Sigmoid colon (tissue), 7 donors: ENCODE measurements around the gene SCUBE1. TPM values are rescaled to one million over a fixed set of nuclear protein-coding genes. Genes with fewer than 3 reads are reported as not detected.

ENCODE experiments used
- DNase-seq: peaks from one replicate; pipeline ENCODE4 v3.0.0-alpha.2; 2019
- H3K27ac ChIP-seq, 4 donors: fragments of 200-600 bp; sonication (generic); one replicate each; pipeline ENCODE4 v1.5.1; 2016 to 2019; ENCODE audit warnings: mild to moderate bottlenecking in 1 of 4
- H3K27me3 ChIP-seq, 3 donors: fragments of 200-600 bp; sonication (generic); one replicate each; pipeline ENCODE4 v1.5.1; 2019; ENCODE audit warnings: mild to moderate bottlenecking in 1 of 3
- H3K36me3 ChIP-seq, 4 donors: fragments of 200-600 bp; sonication (generic); one replicate each; pipeline ENCODE4 v1.5.1; 2016 to 2019
- H3K4me1 ChIP-seq, 4 donors: fragments of 200-600 bp; sonication (generic); one replicate each; pipeline ENCODE4 v1.5.1; 2017 to 2019
- H3K4me3 ChIP-seq, 4 donors: fragments of 200-600 bp; sonication (generic); one replicate each; pipeline ENCODE4 v1.5.1; 2017 to 2019; ENCODE audit warnings: mild to moderate bottlenecking in 2 of 4, moderate library complexity in 1 of 4
- H3K9me3 ChIP-seq, 4 donors: fragments of 200-600 bp in 3 of 4; sonication (generic) in 3 of 4; one replicate each; pipeline versions ENCODE4 v1.5.1 to v1.6.1; 2013 to 2019
- CTCF ChIP-seq, 4 experiments: fragments of 450-650 bp in 3 of 4; fragments of 200-600 bp in 1 of 4; IDR thresholded peaks; one replicate each; pipeline ENCODE4 v1.5.1; 2016 to 2019; ENCODE audit warnings: antibody characterized with exemption in 4 of 4, mild to moderate bottlenecking in 3 of 4, moderate library complexity in 2 of 4
- EP300 ChIP-seq, 4 donors: sonication (generic); formaldehyde crosslinking; IDR thresholded peaks; one replicate each; pipeline ENCODE4 v1.6.1; 2017; ENCODE audit warnings: antibody characterized with exemption in 4 of 4
- POLR2A ChIP-seq, 2 donors: fragments of 450-650 bp; IDR thresholded peaks; one replicate each; pipeline ENCODE4 v1.6.1; 2016; ENCODE audit warnings: antibody characterized with exemption in 2 of 2, mild to moderate bottlenecking in 2 of 2, moderate library complexity in 2 of 2
- POLR2AphosphoS5 ChIP-seq, 4 donors: sonication (generic); formaldehyde crosslinking; IDR thresholded peaks; one replicate each; pipeline ENCODE4 v1.6.1; 2017; ENCODE audit warnings: antibody characterized with exemption in 4 of 4
- WGBS, 2 donors: extraction: QIAGEN DNeasy Blood & Tissue Kit; methylation state at CpG; one replicate each; pipeline ENCODE4 v1.1.7; 2013; 5-methylcytosine and 5-hydroxymethylcytosine counted together
- intact Hi-C: fragments of 100-400 bp; cut with DNase I; formaldehyde crosslinking; loops from one replicate; pipeline ENCODE4 v1.15.1; 2023
- polyA plus RNA-seq, 3 donors: library from polyadenylated mRNA; stranded (reverse); fragments of 200-250 nt; gene quantifications; one replicate each; pipeline ENCODE4 v1.2.3, GENCODE V29; 2013
- total RNA-seq, 4 donors: library from RNA; depleted of rRNA; stranded (reverse); fragments of >200 nt; gene quantifications; one replicate each; pipeline ENCODE4 v1.1.0, GENCODE V29; 2016
- donor health status: healthy with polysubstance abuse.
- donor health status: Bipolar disorder and iron deficiency.
- donor health status: healthy.

The SCUBE1 gene
- total and polyA plus RNA-seq, 7 donors, result 0.23 to 1.1 (median 0.55) TPM

GRCh38 chr22:43201486-43202219 is 141.5 kb downstream of the SCUBE1 start:
- TF ChIP-seq EP300 (IDR thresholded peaks at IDR 0.05), result no peak
- no peak for TF ChIP-seq POLR2A (IDR thresholded peaks at IDR 0.05)
- TF ChIP-seq CTCF (IDR thresholded peaks at IDR 0.05), result no peak
- no peak for TF ChIP-seq POLR2AphosphoS5 (IDR thresholded peaks at IDR 0.05)
- H3K27me3 ChIP-seq, result peaks cover 0 to 27% (median 0%) of the 10 kb centered on the region in 3 donors
- DNase-seq, result no peak
- 91 to 95% methylated on average over 26 of the region's 26 CpGs for WGBS, 2 donors
- no peaks in the 10 kb centered on the region for H3K9me3 ChIP-seq
- H3K4me3 ChIP-seq, result no peak overlapping the region
- H3K27ac ChIP-seq, result no peak overlapping the region
- no peaks in the 10 kb centered on the region for H3K4me1 ChIP-seq
- no peaks in the 10 kb centered on the region for H3K36me3 ChIP-seq
- intact Hi-C loops, result no loop called here

GRCh38 chr22:43200555-43200954 is 142.6 kb downstream of the SCUBE1 start:
- DNase-seq, result no peak
- intact Hi-C loops, result no loop called here
- Histone ChIP-seq H3K4me3 (no peak overlapping the region), H3K36me3 (no peaks in the 10 kb centered on the region), H3K27ac (no peak overlapping the region), H3K4me1 (no peaks in the 10 kb centered on the region), H3K9me3 (no peaks in the 10 kb centered on the region), H3K27me3 (peaks cover 0 to 34% (median 0%) of the 10 kb centered on the region in 3 donors)
- WGBS, 2 donors, result 82 to 90% methylated on average over 13 of the region's 13 CpGs
- TF ChIP-seq POLR2AphosphoS5 (IDR thresholded peaks at IDR 0.05) (no peak), CTCF (IDR thresholded peaks at IDR 0.05) (no peak), EP300 (IDR thresholded peaks at IDR 0.05) (no peak), POLR2A (IDR thresholded peaks at IDR 0.05) (no peak)

- no peak overlapping the region for H3K27ac ChIP-seq
- DNase-seq, result no peak
- no peaks in the 10 kb centered on the region for H3K36me3 ChIP-seq
- H3K4me3 ChIP-seq, result no peak overlapping the region
- TF ChIP-seq EP300 (IDR thresholded peaks at IDR 0.05), result no peak
- no peak for TF ChIP-seq POLR2AphosphoS5 (IDR thresholded peaks at IDR 0.05)
- no peak for TF ChIP-seq POLR2A (IDR thresholded peaks at IDR 0.05)
- TF ChIP-seq CTCF (IDR thresholded peaks at IDR 0.05), result no peak
- no peaks in the 10 kb centered on the region for H3K9me3 ChIP-seq
- H3K27me3 ChIP-seq, result peaks cover 0 to 39% (median 0%) of the 10 kb centered on the region in 3 donors
- 84 to 86% methylated on average over 17 of the region's 17 CpGs for WGBS, 2 donors
- no peaks in the 10 kb centered on the region for H3K4me1 ChIP-seq
- intact Hi-C loops, result no loop called here
Observed at GRCh38 chr22:43200031-43200430, 143.1 kb downstream of the SCUBE1 start.

- H3K9me3 ChIP-seq, result no peaks in the 10 kb centered on the region
- H3K36me3 ChIP-seq, result no peaks in the 10 kb centered on the region
- no peak overlapping the region for H3K4me3 ChIP-seq
- intact Hi-C loops, result no loop called here
- WGBS, 2 donors, result 84 to 86% methylated on average over 11 of the region's 11 CpGs
- no peak for DNase-seq
- H3K4me1 ChIP-seq, result no peaks in the 10 kb centered on the region
- TF ChIP-seq CTCF (IDR thresholded peaks at IDR 0.05), result no peak
- TF ChIP-seq EP300 (IDR thresholded peaks at IDR 0.05), result no peak
- TF ChIP-seq POLR2A (IDR thresholded peaks at IDR 0.05), result no peak
- TF ChIP-seq POLR2AphosphoS5 (IDR thresholded peaks at IDR 0.05), result no peak
- peaks cover 0 to 39% (median 0%) of the 10 kb centered on the region in 3 donors for H3K27me3 ChIP-seq
- no peak overlapping the region for H3K27ac ChIP-seq
Observed at GRCh38 chr22:43199541-43199940, 143.6 kb downstream of the SCUBE1 start.
